GM12873 (cell line): ENCODE measurements around the gene KCNK6.

ENCODE experiments used
- CTCF ChIP-seq: IDR thresholded peaks from 2 replicates; pipeline ENCODE4 v1.5.1; 2012; ENCODE audit warnings: low read depth, mild to moderate bottlenecking, moderate library complexity, low read length, control low read depth; ENCODE audit not compliant: insufficient read depth; ENCODE audit errors: missing control alignments

The KCNK6 gene

DNA sequence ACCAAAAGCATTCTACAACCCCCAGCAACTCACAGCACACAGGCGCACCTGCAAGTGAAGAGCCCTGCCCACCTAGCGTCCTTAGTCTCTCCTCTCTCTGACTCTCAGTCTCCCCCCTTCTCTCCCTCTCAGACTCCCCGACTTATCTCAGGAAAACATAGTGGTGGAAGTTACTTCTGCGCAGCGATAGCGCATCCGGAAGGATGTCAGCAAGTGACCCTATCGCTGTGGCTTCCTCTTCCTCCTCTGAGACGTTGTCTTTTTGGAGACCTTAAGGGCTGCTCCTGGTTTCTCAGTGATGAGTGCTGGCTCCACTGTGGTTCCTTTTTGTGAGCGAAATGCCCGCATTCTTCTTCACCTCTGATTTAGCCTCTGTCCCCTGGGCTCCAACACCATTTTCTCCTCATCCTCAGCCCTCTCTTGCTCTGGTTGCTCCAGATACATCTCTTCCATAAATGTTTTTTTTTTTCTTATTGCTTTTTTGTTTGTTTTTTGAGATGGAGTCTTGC lies 2.5 kb upstream of the KCNK6 start:
- no peak for TF ChIP-seq CTCF

GRCh38 chr19:38318660-38319059 lies 985 bp upstream of the KCNK6 start:
- TF ChIP-seq CTCF, result no peak

DNA sequence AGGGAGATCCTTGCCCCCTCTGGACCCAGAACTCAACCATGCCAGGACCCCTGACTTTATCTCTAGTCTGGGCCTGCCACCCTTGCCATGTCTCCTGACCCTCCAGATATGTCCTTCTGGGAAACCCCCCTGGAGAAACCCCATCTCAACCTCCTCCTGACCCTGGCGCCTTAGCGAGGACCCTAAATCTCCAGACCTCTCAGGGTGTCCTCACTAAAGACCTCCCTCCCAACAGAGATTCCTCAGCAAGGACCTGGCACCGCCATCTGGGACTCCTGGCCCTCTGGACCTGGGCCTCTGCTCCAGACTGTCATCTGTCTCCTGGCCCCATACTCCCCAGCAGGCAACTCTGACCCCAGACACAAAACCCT lies 1.3 kb downstream of the KCNK6 start:
- no peak for TF ChIP-seq CTCF

DNA sequence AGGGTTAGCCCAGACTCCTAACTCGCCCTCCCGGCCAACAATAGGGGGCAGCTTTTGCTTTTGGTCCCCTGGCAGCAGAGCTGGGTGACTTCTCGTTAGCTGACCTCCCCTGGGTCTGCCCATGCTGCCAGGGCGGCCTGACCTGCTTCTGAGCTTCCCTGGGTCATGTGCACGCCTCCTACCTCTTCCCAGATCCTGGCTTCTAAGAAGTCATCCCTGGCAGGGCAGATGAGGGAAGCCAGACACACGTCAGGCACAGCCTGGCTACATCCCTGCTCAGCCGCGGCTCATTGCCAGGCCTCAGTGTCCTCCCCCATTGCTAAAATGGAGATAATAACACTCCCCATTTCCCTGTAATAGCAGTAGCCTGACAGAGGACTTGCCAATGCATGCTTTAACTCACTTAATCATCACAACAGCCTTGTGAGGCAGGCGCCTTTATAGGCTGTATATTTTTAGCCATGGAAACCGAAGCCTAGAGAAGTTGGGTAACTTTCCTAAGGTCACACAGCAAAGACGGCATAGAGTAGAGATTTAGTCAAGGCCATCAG lies 2.1 kb downstream of the KCNK6 start:
- TF ChIP-seq CTCF, result no peak

DNA sequence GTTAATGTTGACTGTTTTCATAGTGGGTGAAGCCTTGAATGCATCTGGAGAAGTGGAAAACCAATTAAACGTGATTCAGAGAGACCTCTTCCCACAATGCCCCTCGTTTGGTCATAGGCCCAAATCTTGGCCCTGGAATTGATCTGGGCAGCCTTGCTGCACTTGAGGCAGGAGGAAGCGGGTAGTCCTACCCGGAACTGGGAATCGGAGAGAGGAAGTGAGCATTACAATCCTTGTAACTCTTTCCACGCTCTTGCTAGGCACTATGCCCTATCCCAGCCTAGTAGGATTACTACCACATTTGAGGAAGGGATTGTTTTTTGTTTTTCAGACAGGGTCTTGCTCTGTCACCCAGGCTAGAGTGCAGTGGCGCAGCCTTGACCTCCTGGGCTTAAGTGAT lies 3.6 kb downstream of the KCNK6 start:
- TF ChIP-seq CTCF, result no peak

GRCh38 chr19:38324431-38324830 lies 4.8 kb downstream of the KCNK6 start:
- no peak for TF ChIP-seq CTCF

DNA sequence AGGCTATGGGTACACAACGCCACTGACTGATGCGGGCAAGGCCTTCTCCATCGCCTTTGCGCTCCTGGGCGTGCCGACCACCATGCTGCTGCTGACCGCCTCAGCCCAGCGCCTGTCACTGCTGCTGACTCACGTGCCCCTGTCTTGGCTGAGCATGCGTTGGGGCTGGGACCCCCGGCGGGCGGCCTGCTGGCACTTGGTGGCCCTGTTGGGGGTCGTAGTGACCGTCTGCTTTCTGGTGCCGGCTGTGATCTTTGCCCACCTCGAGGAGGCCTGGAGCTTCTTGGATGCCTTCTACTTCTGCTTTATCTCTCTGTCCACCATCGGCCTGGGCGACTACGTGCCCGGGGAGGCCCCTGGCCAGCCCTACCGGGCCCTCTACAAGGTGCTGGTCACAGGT lies 6.9 kb downstream of the KCNK6 start:
- no peak for TF ChIP-seq CTCF
